Non-pigmented ciliary epithelial cell (primary cell): ENCODE results near the gene ZFYVE21.

Experiments
- DNase-seq: peaks from one replicate; pipeline ENCODE4 v3.0.0-alpha.2; 2010; ENCODE audit warnings: low read depth

Gene ZFYVE21

DNA sequence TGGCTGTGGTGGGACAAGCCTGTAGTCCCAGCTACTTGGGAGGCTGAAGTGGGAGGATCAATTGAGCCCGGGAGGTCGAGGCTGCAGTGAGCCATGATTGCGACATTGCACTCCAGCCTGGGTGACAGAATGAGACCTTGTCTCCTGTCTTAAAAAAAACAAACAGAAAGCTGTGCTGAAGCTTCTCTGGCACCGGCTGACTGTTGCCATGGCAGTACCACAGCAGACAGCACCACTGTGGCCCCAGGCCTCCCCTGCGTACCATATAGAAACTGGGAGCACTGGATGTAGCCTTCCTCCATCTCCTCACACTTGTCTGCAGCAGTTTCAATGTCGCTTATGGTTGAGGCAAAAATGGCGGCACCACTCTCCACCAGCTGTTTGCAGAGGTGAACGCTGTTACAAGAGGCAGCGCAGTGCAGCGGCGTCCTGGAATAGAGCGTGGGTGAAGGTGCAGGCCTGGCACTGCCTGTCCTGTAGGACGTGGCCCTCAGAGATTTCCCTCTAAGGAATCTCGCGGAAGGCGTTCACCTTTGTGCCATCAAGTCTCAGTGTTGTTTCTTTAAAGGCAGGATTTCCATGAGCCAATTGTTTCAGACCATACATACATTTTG is 21.9 kb downstream of the ZFYVE21 start:
- DNase-seq: no peak

DNA sequence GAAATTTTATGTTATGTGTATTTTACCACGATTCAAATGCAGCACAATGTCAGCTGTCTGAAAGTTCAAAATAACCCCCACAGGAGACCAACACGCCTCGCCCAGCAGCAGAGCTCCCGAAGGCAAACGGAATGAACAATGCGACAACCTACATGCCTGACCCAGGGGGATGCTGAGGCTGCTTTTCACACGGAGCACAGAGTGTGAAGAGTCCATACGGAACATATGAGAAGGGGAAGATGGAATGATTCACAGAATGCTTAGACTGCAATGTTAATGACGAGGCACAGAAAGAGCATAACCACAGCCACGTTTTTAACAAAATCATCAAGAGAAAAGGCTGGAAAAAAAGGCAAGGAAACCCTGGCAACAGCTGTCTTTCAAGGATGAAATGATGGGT is 22.6 kb downstream of the ZFYVE21 start:
- DNase-seq: no peak

DNA sequence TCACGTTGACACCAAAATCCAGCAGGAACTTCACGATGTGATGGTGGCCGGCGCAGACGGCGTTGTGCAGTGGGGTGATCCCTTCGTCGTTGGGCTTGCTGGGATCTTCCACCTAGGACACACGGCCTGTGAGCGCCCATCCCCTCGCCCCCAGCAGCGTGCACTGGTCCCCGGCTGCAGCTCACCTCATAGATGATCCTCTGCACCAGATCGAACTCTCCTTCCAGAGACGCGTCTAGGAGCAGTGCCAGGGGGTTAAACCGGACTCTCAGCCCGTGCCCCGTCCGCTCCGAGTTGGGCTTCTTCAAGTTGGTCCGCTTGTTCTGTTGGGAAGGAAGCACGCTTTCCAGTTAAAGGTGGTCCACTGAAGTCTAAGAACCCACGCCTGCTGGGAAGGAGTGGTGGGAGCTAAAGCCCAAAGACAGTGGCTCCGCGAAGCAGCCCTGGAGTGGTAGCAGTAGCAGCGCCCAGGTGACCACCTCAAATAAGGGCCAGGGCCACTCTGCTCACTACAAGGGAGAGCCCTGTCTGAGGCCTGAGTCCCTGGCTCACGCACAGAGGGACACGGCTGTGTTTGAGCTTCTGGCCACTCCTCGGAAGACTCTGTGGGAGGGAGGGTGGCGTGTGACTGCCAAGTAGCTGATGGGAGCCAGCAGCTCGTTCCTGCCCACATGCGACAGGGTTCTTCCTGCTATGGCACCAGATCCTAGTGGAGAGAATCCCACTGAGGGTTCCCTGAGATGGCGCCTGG is 23.3 kb downstream of the ZFYVE21 start:
- no peak for DNase-seq

DNA sequence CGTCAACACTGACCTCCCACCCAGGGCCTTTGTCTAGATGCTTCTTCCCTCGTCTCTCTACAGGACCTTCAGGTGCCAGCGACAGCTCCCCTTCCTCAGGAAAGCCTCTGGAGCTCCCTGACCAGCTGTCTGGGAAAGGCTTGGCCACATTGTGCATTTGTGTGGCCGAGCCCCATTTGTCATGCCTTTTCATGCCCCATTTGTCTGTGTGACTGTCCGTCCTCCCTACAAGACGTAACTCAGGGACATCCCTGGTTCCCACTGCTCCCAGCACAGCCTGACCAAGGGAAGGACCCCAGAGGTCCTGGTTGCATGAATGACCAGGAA is 23.8 kb downstream of the ZFYVE21 start:
- DNase-seq: no peak

DNA sequence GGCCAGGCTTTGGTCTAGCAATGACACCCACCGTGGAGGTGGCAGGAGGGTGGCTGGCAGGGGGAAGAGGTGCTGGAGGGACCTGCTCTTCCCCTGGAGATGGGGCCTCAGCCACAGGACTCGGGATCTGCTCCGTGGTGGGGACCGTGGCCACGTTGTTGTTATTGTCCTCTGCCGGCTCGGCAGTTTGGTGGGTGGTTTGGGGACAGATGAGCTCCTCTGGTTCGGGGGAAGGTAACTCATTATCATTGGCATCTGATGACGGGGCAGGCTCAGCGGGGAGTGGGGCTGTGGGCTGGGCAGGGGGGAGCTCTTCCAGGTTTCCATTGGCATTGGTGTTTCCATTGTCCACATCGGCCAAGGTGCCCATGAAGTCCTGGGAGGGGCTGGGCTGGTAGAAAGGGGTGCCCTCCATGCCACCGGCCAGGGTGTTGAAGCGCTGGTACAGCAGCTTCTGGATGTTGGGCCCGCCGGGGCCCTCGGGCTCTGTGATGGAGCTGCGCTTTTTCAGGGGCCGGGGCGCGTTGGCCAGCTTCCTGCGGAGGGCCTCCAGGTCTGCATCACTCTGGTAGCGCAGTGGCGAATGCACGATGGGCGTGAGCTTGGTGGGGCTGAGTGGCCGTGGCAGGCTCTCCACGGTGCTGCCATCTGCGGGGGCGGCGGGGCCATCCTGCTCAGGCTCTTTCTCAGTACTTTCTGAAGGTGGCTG is 24.3 kb downstream of the ZFYVE21 start:
- no peak for DNase-seq

DNA sequence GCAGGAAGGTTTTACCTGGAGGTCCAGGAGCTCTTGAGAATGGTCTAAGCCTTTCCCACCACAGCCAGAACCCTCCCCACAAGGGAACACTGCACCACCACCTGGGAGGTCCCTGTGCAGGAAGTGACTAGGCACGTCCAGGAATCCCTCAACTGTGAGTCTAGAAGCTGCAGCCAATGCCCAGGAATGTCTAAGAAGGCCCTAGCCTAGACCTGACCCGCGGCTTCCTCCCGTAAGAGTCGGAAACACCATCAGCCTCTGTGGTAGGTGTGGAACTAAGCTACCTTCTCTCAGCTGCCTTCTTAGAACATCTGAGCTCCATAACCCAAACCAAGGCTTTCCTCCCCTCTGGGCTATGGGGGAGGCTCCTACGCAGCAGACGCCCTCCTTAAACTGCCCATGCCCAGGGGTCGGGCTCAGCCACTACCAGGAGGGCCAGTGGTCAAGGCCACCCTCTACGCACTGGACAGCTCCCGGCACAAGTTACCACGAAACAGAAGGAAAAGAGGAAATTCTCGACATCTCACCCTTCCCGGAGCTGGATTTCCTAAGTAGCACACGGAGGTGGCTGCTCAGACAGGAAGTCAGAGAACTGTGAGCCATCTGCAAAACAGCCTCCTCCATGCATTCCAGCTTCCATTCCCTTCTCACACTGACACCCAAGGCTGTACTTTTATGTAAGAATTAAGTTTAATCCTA is 25.5 kb downstream of the ZFYVE21 start:
- DNase-seq: no peak

DNA sequence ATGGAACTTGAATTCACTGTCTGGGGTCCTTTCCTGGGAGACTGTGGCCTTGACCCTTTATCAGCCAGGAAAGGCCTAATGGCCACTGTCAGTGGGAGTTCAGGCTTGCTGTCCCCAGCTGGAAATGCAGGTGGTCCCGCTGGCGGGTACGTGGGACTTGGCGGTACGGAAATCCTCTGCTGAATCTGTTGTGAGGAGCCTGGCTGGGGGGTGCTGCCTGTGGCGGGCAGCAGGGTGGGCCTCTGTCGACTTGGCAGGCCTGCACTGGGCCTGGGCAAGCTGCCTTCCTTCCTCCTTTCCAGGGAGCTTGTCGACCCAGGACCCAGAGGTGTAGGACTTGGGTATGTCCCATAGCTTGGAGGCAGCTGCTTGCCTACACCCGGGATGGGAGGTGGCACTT is 26.3 kb downstream of the ZFYVE21 start:
- DNase-seq: no peak

DNA sequence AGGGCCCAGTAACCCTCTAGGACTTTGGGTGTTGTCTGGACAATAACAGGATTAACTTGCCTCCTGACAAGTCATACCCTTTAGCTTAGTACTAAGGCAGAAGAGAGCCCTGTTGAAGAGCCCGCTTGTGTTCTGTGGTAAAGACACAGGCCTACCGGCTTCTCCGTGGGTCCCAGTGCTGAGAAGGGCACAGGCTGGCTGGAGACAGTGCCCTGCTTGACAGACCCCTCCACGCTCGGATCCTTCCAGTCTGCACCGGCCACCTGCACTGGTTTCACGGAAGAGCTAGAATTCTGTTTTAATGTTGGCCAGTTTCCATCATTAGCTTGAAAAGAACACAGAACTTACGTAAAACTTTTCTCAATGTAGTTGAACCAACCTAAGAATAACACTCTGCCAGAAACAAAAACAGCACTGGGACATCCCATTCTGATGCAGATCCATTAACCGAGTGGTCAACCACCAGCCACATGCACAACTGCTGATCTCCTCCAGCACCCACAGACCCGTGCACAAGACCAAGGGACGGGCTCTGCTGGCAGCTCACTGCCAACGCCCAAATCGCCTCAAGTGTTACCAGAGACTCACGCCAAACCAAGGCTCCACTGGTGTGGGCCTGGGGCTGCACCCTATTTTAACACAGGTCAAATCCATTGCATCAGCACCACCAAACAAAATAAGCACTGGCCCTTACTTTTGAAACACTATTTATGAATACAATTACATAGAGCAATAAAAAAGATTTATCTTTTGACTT is 27.1 kb downstream of the ZFYVE21 start:
- no peak for DNase-seq

DNA sequence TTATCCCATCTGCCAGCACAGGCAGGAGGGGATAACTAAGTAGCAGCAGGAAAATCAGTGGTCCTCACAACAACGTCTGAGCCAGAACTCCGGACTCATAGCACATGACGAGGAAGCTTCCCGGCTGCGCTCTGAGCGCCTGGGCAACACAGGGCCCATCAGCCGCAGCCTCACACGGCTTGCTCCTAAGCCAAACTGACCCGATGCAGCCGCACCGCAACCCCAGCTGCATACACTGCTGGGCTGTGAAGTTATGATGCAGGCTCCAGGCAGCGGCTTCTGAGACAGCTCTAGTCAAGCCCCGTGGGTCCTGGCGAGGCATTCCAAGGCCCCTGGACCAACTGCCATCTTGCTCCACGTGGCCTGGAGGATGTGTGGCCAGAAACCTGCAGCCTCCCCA is 28.1 kb downstream of the ZFYVE21 start:
- no peak for DNase-seq

DNA sequence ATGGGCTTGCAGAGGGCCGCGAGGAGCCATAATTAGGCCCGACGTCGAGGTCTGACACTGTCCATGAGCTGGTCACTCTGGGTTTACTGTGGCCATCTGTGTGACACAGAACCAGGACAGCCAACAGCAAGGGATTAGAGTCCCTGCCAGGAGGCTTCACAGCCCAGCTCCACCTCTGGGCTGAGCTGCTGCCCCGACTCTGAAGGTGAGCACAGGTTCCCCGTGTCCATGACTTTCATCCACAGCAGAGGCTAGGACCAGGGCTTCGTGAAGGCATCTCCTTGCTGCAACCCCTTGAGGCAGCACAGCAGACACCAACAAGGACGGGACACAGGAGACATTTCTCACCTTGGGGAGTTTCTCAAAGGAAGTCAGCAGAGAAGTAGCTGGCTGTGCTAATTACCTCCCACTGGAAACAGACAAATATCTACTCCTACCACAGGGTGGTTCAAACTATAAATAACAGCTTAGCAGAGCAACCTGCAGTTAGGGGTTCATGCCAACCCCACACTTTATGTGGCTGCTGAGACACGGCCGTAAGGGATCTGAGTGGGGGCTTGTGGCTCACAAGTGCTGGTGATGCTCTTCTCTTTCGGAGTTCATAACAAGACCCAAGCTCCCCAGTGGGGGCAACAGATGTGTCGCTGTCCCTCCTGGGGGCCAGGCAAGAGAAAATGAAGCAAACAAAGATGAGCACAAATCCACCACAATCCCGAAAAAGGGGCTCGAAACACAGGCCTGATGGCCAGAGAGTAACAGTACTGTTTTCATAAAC is 29.2 kb downstream of the ZFYVE21 start:
- no peak for DNase-seq

DNA sequence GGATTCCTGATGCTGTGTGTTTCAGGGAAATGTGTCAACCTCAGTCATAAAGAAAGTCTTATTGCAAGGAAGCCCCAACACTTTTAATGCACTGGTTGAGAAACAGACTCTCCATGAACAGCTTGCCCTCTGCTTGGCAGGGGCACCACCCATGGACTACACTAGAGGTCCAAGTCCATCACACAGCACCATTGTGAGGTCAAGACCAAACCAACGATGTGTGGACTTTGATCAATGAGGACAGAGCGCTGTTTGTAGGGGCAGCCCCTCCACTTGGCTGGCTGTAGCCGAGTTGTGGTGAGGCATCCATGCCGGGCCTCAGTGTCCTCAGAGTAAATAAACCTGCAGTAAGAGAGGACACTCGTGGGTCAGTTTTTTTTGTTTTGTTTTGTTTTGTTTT is 29.8 kb downstream of the ZFYVE21 start:
- no peak for DNase-seq

DNA sequence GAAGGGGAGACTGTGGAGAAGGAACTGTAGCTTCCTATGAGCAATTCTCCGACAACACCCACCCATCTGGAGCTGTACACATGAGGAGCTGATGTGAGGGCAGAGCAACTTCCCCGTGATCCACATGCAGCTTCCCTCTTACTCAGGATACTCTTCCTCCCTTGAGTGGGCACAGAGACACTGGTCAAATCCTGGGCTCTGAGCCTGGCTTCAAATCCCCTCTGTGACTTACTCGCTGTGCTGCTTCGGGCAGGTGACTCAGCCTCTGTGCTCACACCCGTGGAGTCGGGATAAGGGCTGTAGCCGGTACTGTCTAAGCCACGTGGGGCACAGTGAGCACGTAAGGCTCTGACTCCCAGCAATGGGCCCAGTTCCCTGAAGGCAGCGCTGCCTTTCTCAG is 31.1 kb downstream of the ZFYVE21 start:
- no peak for DNase-seq

DNA sequence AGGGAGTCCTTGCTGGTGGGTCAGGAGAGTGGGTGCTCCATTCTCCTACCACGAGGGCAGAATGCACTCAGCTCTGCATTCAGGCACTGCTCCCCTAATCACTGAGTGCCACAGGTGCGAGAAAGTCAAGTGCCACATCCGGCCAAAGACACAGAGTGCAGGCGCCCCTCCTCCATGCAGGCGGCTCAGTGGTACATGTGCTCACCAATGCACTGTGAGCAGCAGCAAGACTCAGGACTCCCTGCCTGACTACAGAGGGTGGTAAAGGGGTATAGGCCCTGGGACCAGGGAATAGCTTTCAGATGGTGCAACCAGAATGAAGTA is 32.9 kb downstream of the ZFYVE21 start:
- no peak for DNase-seq

DNA sequence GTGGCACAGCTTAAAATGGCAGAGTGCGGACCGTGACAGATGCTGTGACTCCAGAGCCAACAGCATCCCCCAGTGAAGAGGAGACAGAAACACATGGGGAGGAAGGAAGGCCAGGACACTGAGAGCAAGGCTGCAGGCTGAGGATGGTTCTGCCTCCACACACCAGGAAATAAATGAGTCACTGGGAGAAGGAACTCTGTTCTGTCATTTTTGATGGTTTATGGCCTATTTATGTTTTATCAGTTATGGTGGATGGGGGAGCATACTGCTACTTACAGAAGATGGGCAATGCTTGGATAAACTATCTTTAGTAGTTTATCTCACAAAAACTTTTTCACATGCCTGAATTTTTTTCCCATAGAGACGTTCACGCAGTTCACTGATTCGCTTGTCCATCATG is 33.8 kb downstream of the ZFYVE21 start:
- no peak for DNase-seq

DNA sequence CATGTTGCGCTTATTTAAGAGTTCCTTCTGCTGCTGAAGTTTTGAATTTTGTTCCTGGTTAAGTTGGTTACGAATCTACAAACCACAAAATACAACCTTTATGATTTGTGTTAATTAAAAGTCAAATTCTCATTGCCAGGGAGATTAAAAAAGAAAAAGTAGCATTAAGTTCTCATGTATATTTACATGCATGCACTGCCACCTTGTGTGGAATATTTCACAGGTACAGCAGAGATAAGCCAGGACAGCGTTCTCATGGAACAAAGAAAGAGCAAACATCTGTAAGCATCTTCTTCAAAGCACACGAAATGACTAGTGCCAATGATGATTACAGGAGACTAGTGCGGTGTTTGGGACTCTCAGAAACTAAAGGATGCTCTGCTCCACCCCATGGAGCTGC is 34.2 kb downstream of the ZFYVE21 start:
- no peak for DNase-seq

DNA sequence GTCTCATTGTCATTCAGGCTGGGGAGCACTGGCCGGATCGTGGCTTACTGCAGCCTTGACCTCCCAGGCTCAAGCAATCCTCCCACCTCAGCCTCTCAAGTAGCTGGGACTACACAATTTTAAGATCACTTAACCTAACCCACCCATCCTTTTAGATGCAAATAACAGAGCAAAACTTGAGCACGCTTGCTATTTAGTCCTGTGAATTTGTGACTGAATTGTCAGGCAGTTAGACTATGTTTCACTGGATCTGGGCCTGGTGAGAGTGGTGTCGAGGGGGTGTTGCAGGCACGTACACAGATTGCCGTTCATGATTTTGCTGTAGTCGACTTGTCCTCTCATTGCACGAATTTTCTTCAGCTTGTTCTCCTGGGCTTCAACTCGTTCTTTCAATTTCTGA is 38.2 kb downstream of the ZFYVE21 start:
- DNase-seq: no peak

DNA sequence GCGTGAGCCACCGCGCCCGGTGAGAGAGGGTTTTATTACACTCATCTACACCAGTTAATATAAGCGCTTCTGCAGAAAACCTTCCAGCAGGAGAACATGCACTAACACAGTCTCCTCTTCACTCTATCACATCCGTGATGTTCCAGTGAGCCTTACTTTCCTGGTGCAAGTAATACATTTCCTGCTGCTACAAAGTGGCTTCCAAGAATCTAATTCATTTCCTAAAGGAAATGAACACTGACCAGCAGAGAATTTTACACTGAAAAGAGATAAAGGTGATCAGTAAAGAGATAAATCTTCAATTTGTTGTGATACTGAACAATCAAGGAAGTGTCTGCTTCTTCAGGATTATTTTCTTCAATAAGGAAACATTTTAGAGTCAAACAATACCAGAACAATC is 39.5 kb downstream of the ZFYVE21 start:
- DNase-seq: no peak

DNA sequence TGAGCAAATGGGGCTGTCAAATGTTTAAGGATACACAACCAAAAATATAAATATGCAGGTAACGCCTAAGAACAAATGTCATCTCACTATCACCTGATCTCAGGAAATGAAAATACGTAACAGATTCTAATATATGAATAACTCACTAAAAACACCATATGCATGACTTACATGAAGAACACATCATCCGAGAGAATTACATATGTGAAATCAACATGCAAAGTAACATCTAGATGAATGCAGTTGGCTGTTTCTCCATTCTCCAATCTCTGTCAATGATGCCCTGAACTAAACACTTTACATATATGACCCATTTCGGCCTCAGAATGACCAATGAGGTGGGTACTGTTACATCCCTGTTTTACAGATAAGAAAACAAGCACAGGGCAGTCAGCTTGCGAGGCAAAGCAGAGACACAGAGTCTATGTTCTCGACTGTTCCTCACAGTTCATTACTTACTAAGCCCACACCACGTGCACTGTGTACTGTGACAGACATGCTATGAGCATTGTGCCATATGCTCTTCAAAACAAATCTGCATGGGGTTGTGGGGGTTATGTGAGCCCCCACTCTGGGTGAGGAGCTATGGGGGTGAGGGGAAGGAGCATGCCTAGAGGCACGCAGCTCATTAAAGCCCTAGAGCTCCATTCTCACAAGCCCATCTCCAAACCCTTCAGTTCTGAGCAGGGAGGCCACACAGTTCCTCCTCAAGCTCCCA is 42.6 kb downstream of the ZFYVE21 start:
- no peak for DNase-seq

DNA sequence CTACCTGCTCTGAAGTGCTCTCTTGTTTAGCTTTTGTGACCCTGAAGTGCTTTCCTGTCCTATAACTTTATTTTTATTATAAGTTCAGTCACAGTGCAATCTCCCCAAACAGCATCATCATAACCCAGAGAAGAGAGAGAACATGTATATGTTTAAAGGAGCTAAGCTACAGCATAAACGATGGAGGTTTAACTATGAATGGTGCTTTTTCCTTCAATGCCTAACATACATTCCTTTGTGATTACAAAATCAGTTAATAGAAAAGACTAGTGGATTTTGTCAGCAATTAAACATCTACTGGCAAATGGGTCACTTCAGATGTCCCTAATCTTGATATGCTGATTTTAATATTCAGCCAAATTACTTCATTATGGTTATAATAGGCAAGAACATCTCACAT is 46.4 kb downstream of the ZFYVE21 start:
- DNase-seq: no peak

DNA sequence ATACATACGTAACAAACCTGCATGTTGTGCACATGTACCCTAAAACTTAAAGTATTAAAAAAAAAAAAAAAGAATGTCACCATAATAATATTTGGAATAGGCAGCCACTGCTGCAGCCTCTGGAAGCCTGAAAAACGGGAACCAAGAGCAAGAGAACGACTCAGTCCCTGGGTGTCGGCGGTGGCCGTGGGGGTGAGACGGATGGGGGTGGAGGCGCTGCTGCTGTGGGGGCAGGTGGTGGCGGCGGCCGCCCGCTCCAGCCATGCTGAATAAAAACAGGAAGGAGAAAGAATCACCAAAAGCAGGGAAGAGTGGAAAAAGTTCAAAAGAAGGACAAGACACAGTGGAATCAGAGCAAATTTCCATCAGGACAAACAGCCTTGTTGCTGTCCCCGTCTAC is 46.9 kb downstream of the ZFYVE21 start:
- no peak for DNase-seq
